Right hindlimb (tissue), 1 donor: Measurements from ENCODE around the gene SIK3.
"Not testable (repeated sequence)": the region's sequence is repeated elsewhere in the genome, so short reads cannot be mapped to it uniquely, and the experiment has no call there.

Experiments used
- DNase-seq: peaks from one replicate; pipeline ENCODE4 v3.0.0-alpha.2; 2018

The SIK3 gene

GRCh38 chr11:117074119-117074518, 24.1 kb downstream of the SIK3 start:
- no peak for DNase-seq

- no peak for DNase-seq
Measured at GRCh38 chr11:117073539-117073938, 24.7 kb downstream of the SIK3 start.

- no peak for DNase-seq
Measured at GRCh38 chr11:117072517-117073461, 25.4 kb downstream of the SIK3 start.

- DNase-seq: no peak
Measured at GRCh38 chr11:117071344-117071787, 26.9 kb downstream of the SIK3 start.

GRCh38 chr11:117070016-117070415, 28.2 kb downstream of the SIK3 start:
- DNase-seq: no peak

GRCh38 chr11:117068303-117068860, 29.8 kb downstream of the SIK3 start:
- DNase-seq: no peak

- DNase-seq: no peak
Measured at GRCh38 chr11:117066959-117067358, 31.3 kb downstream of the SIK3 start.

- DNase-seq: no peak
Measured at GRCh38 chr11:117064275-117064674, 34.0 kb downstream of the SIK3 start.

GRCh38 chr11:117062498-117062897, 35.7 kb downstream of the SIK3 start:
- DNase-seq: no peak

GRCh38 chr11:117061256-117061655, 37.0 kb downstream of the SIK3 start:
- no peak for DNase-seq

GRCh38 chr11:117059611-117060148, 38.5 kb downstream of the SIK3 start:
- no peak for DNase-seq

GRCh38 chr11:117058761-117059261, 39.4 kb downstream of the SIK3 start:
- DNase-seq: no peak

- no peak for DNase-seq
Measured at GRCh38 chr11:117057727-117058126, 40.5 kb downstream of the SIK3 start.

GRCh38 chr11:117057317-117057716, 40.9 kb downstream of the SIK3 start:
- no peak for DNase-seq

- DNase-seq: no peak
Measured at GRCh38 chr11:117055469-117055868, 42.8 kb downstream of the SIK3 start.

- DNase-seq: no peak
Measured at GRCh38 chr11:117054382-117054781, 43.8 kb downstream of the SIK3 start.

- no peak for DNase-seq
Measured at GRCh38 chr11:117052196-117053149, 45.8 kb downstream of the SIK3 start.

- DNase-seq: not testable (repeated sequence)
Measured at GRCh38 chr11:117050121-117050520, 48.1 kb downstream of the SIK3 start.

- DNase-seq: not testable (repeated sequence)
Measured at GRCh38 chr11:117046627-117047026, 51.6 kb downstream of the SIK3 start.

- DNase-seq: no peak
Measured at GRCh38 chr11:117045956-117046355, 52.3 kb downstream of the SIK3 start.

- peak; percentile 35 for DNase-seq
Measured at GRCh38 chr11:117045196-117045595, 53.0 kb downstream of the SIK3 start.

GRCh38 chr11:117044287-117045035, 53.8 kb downstream of the SIK3 start:
- no peak for DNase-seq
